Naive thymus-derived CD4-positive, alpha-beta T cell (primary cell): Measurements from ENCODE around the gene ACVR1B. TPM values are rescaled to one million over a fixed set of nuclear protein-coding genes. Genes with fewer than 3 reads are reported as not detected.

ENCODE experiments used
- ATAC-seq: fragments of 150-1000 bp; cut with Tn5 transposase; 2 replicates; pipeline ENCODE4 v1.10.0; 2021; ENCODE audit warnings: mild to moderate bottlenecking, moderate library complexity
- CTCF ChIA-PET: fragments of 350-600 bp; sonication (Branson Sonifier 250); formaldehyde crosslinking; loops from one replicate; lab custom pipeline; 2021; ENCODE audit warnings: antibody characterized with exemption; lab: Charles Lee
- POLR2A ChIA-PET: fragments of 350-600 bp; sonication (Branson Sonifier 250); formaldehyde crosslinking; loops from one replicate; lab custom pipeline; 2021; ENCODE audit warnings: antibody characterized with exemption, inconsistent platforms; lab: Charles Lee
- DNase-seq, 9 donors: peaks; one replicate each; pipeline versions ENCODE4 v3.0.0 to v3.0.0-alpha.2; 2020 to 2022; ENCODE audit warnings: mixed read lengths in 1 of 9
- H3K27ac ChIP-seq: one replicate; pipeline ENCODE4 v1.7.0; 2013; ENCODE audit warnings: mild to moderate bottlenecking, low read depth, low read length, moderate library complexity
- H3K27me3 ChIP-seq, 2 donors: one replicate each; pipeline ENCODE4 v1.7.0; 2013; ENCODE audit warnings: low read length in 2 of 2, mild to moderate bottlenecking in 2 of 2, moderate library complexity in 2 of 2; ENCODE audit not compliant: control insufficient read depth in 2 of 2, insufficient read depth in 2 of 2
- H3K36me3 ChIP-seq, 3 experiments: 1 replicate in 2 of 3; 2 replicates in 1 of 3; pipeline ENCODE4 v1.7.0; 2013; ENCODE audit warnings: low read length in 3 of 3, mild to moderate bottlenecking in 3 of 3, moderate library complexity in 1 of 3; ENCODE audit not compliant: insufficient read depth in 3 of 3, control insufficient read depth in 2 of 3
- H3K4me1 ChIP-seq, 2 donors: one replicate each; pipeline ENCODE4 v1.7.0; 2013; ENCODE audit warnings: low read length in 2 of 2, mild to moderate bottlenecking in 2 of 2, moderate library complexity in 1 of 2; ENCODE audit not compliant: control insufficient read depth in 2 of 2, insufficient read depth in 2 of 2
- H3K4me3 ChIP-seq: 2 replicates; pipeline ENCODE4 v1.7.0; 2013; ENCODE audit warnings: mild to moderate bottlenecking, low read length
- H3K9me3 ChIP-seq, 3 experiments: 1 replicate in 2 of 3; 2 replicates in 1 of 3; pipeline ENCODE4 v1.7.0; 2013; ENCODE audit warnings: low read length in 3 of 3; ENCODE audit not compliant: control insufficient read depth in 2 of 3
- H3K27ac Mint-ChIP-seq, 9 donors: one replicate each; pipeline ENCODE4 v1.8.0; 2020 to 2022; ENCODE audit warnings: mixed read lengths in 9 of 9, mild to moderate bottlenecking in 8 of 9, moderate library complexity in 5 of 9, inconsistent platforms in 2 of 9
- H3K27me3 Mint-ChIP-seq, 5 donors: one replicate each; pipeline ENCODE4 v1.8.0; 2021 to 2022; ENCODE audit warnings: mixed read lengths in 5 of 5, mild to moderate bottlenecking in 1 of 5
- H3K36me3 Mint-ChIP-seq, 5 donors: one replicate each; pipeline ENCODE4 v1.8.0; 2020 to 2022; ENCODE audit warnings: mixed read lengths in 5 of 5, mild to moderate bottlenecking in 3 of 5, inconsistent platforms in 1 of 5
- H3K4me1 Mint-ChIP-seq, 7 donors: one replicate each; pipeline ENCODE4 v1.8.0; 2020 to 2022; ENCODE audit warnings: mixed read lengths in 7 of 7, mild to moderate bottlenecking in 3 of 7, inconsistent platforms in 1 of 7
- H3K4me3 Mint-ChIP-seq, 10 donors: one replicate each; pipeline ENCODE4 v1.8.0; 2020 to 2022; ENCODE audit warnings: mild to moderate bottlenecking in 10 of 10, mixed read lengths in 10 of 10, moderate library complexity in 6 of 10, inconsistent platforms in 2 of 10
- H3K9me3 Mint-ChIP-seq, 11 donors: one replicate each; pipeline ENCODE4 v1.8.0; 2020 to 2022; ENCODE audit warnings: mixed read lengths in 11 of 11, mild to moderate bottlenecking in 4 of 11, inconsistent platforms in 1 of 11, moderate library complexity in 1 of 11
- intact Hi-C, 2 donors: fragments of 100-400 bp; cut with micrococcal nuclease; formaldehyde crosslinking; loops; one replicate each; pipeline ENCODE4 v1.15.1; 2023
- polyA plus RNA-seq, 2 donors: library from polyadenylated mRNA; unstranded; fragments of 300-500 nt; fragmentation: Illumina TruSeq; gene quantifications; one replicate each; pipeline ENCODE4 v1.2.3, GENCODE V29; 2021
- total RNA-seq, 6 experiments: library from RNA in 5 of 6; stranded (reverse) in 5 of 6; gene quantifications; 1 replicate in 5 of 6; 2 replicates in 1 of 6; pipeline ENCODE4 v1.2.3 and lab custom pipeline; 2021 to 2026

Gene ACVR1B
- total and polyA plus RNA-seq, 7 experiments from 2014 or later = 2.5 to 14.8 (median 12.8) TPM

DNA sequence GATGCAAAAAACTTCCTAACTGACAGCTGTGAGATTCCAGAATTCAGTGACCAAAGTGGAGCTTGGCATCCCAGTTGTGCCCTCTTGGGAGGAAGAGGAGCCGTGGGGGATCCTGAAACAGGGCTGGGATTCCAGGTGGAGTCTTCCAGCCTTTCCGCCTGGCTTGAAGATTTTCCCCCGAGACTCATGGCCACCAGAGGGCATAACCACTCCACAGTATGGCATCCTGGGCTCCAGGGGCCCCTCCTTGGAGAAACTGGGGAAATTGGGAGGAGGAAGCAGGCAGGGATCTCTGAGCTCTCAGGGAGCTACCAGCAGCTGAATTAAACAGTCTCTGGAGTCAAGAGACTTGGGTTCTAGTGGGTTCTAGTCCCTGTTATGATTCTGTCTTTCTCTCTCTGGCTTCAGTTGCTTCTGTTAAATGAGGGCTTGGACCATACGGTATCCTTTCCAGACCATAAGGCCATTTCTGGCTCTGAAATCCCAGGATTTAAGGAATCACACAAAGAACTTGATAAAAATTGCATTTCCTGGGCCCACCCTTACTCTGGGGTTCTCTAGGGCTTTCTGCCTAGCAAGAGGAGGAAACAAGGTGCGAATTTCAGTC is 52.6 kb downstream of the ACVR1B start:
- Histone ChIP-seq H3K27me3 (no peaks in the 10 kb centered on the region), H3K4me3 (no peak overlapping the region), H3K36me3 (peaks cover 0 to 6% (median 0%) of the 10 kb centered on the region in 3 experiments), H3K27ac (no peak overlapping the region), H3K9me3 (no peaks in the 10 kb centered on the region), H3K4me1 (peaks cover 0 to 11% of the 10 kb centered on the region in 2 donors)
- Mint-ChIP-seq H3K27ac (peak overlapping the region in 2 of 9 donors; percentile 24 to 67), H3K27me3 (peaks cover 0 to 45% (median 0%) of the 10 kb centered on the region in 5 donors), H3K4me3 (no peak overlapping the region), H3K4me1 (peaks cover 6 to 27% (median 19%) of the 10 kb centered on the region in 7 donors), H3K36me3 (peaks cover 0 to 8% (median 0%) of the 10 kb centered on the region in 5 donors), H3K9me3 (no peaks in the 10 kb centered on the region)
- no peak for DNase-seq
- intact Hi-C loops = loop anchor here in 1 of 2 donors (1.0 kb wide), 1 partner anchor 16 kb away; no protein-coding TSS in a partner anchor
- POLR2A ChIA-PET = interaction anchor here (1.3 to 10.3 kb wide), 3 partner anchors 11 to 20 kb away, joined by 4 to 162 read pairs (median 5); no protein-coding TSS in a partner anchor
- CTCF ChIA-PET = interaction anchor here (0.9 to 13.0 kb wide), 7 partner anchors 11 to 32 kb away, joined by 3 to 316 read pairs (median 5); no protein-coding TSS in a partner anchor
- ATAC-seq = no peak

DNA sequence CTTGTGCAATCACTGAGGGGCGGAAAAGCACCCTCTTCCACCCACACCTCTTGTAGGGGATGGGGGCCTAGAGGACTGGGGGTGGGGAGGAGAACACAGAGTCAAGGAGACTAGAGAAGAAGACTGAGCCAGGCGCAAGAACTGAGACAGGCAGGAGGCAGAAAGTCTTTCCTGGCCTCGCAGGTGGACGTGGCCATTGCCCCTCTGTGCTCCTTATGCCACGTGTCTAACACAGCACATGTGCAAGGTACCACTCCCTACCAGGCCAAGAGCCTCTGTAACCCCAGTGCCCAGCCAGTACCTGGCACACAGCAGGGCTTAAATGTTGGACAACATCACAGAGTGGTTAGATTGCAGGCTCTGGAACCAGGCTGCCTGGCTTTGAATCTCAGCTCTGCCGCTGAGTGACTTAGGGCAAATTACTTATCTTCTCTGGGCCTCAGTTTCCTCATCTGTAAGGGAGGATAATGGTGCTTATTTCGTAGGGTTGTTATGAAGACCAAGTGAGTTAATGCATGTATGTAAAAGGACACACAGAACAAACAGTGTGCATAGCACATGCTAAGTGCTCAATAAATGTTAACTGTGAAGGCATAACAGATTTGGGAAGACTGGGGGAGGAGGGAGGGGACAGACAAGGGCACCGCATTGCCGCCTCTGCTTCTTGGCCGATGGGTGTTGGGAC is 53.9 kb downstream of the ACVR1B start:
- H3K4me3 ChIP-seq = no peak overlapping the region
- POLR2A ChIA-PET = interaction anchor here (1.0 to 10.3 kb wide), 3 partner anchors 16 to 91 kb away, joined by 4 to 162 read pairs (median 4); partner anchors contain the start of gene ATG101
- Mint-ChIP-seq H3K27me3 (peaks cover 0 to 45% (median 0%) of the 10 kb centered on the region in 5 donors), H3K4me3 (peak overlapping the region; percentile 39 to 91 (median 80)), H3K36me3 (peaks cover 0 to 9% (median 0%) of the 10 kb centered on the region in 5 donors), H3K9me3 (no peaks in the 10 kb centered on the region), H3K4me1 (peaks cover 6 to 28% (median 20%) of the 10 kb centered on the region in 7 donors), H3K27ac (peak overlapping the region in 8 of 9 donors; percentile 1 to 92 (median 40))
- peaks cover 0 to 9% (median 0%) of the 10 kb centered on the region in 3 experiments for H3K36me3 ChIP-seq
- H3K27me3 ChIP-seq = no peaks in the 10 kb centered on the region
- DNase-seq = no peak
- intact Hi-C loops = no loop called here
- CTCF ChIA-PET = interaction anchor here (0.6 to 13.0 kb wide), 4 partner anchors 17 to 55 kb away, joined by 3 to 316 read pairs (median 3); no protein-coding TSS in a partner anchor
- peaks cover 0 to 11% of the 10 kb centered on the region in 2 donors for H3K4me1 ChIP-seq
- no peak for ATAC-seq
- H3K9me3 ChIP-seq = no peaks in the 10 kb centered on the region
- no peak overlapping the region for H3K27ac ChIP-seq

- intact Hi-C loops = loop anchor here (1.0 to 2.0 kb wide), 6 partner anchors 13 to 120 kb away; partner anchors contain the start of genes NR4A1 (in 2 of the 2) and ACVR1B (in 1 of the 2)
- H3K27ac Mint-ChIP-seq = peak overlapping the region in 8 of 9 donors; percentile 6 to 95 (median 89)
- peak overlapping the region; percentile 49 for H3K27ac ChIP-seq
Measured at GRCh38 chr12:52005903-52006703, 54.6 kb downstream of the ACVR1B start.

GRCh38 chr12:52006726-52007157 is 55.2 kb downstream of the ACVR1B start, which contains the start of gene TAMALIN:
Gene TAMALIN, plus strand, starts transcription at chr12:52006946. Its CDS starts 74 bp downstream, at chr12:52007020.
- H3K36me3 ChIP-seq = peaks cover 0 to 22% (median 0%) of the 10 kb centered on the region in 3 experiments
- Mint-ChIP-seq H3K36me3 (peaks cover 0 to 21% (median 7%) of the 10 kb centered on the region in 5 donors), H3K27ac (peak within 1 kb of the TSS; percentile 77 to 98 (median 94)), H3K27me3 (peaks cover 0 to 45% (median 0%) of the 10 kb centered on the region in 5 donors), H3K4me1 (peaks cover 6 to 28% (median 20%) of the 10 kb centered on the region in 7 donors), H3K4me3 (peak within 1 kb of the TSS; percentile 86 to 96 (median 91)), H3K9me3 (no peaks in the 10 kb centered on the region)
- ChIA-PET CTCF (interaction anchor here (0.8 to 13.0 kb wide), 3 partner anchors 13 to 79 kb away, joined by 3 to 316 read pairs (median 4); no protein-coding TSS in a partner anchor), POLR2A (interaction anchor here (0.7 to 10.3 kb wide), 8 partner anchors 15 to 92 kb away, joined by 3 to 162 read pairs (median 4); partner anchors contain the start of genes ATG101 and NR4A1)
- H3K4me3 ChIP-seq = peak within 1 kb of the TSS; percentile 82
- ATAC-seq = peak; percentile 81
- no peaks in the 10 kb centered on the region for H3K27me3 ChIP-seq
- peak; percentile 80 to 87 (median 83) for DNase-seq
- H3K4me1 ChIP-seq = peaks cover 0 to 11% of the 10 kb centered on the region in 2 donors
- intact Hi-C loops = loop anchor here (1.0 to 2.0 kb wide), 6 partner anchors 13 to 120 kb away; partner anchors contain the start of genes NR4A1 (in 2 of the 2) and ACVR1B (in 1 of the 2)
- peaks cover 0 to 3% (median 0%) of the 10 kb centered on the region in 3 experiments for H3K9me3 ChIP-seq
- peak within 1 kb of the TSS; percentile 92 for H3K27ac ChIP-seq

More at GRCh38 chr12:52005903-52006703, 54.6 kb downstream of the ACVR1B start:
- H3K36me3 Mint-ChIP-seq = peaks cover 0 to 16% (median under 1%) of the 10 kb centered on the region in 5 donors
- ChIA-PET POLR2A (interaction anchor here (0.7 to 10.3 kb wide), 7 partner anchors 14 to 91 kb away, joined by 3 to 162 read pairs (median 3); partner anchors contain the start of genes ATG101 and NR4A1), CTCF (interaction anchor here (0.6 to 13.0 kb wide), 4 partner anchors 12 to 79 kb away, joined by 3 to 316 read pairs (median 4); no protein-coding TSS in a partner anchor)
- peaks cover 0 to 11% of the 10 kb centered on the region in 2 donors for H3K4me1 ChIP-seq
- no peak overlapping the region for H3K4me3 ChIP-seq
- peak in 1 of 9 donors; percentile 23 for DNase-seq
- H3K9me3 Mint-ChIP-seq = no peaks in the 10 kb centered on the region
- peaks cover 6 to 28% (median 20%) of the 10 kb centered on the region in 7 donors for H3K4me1 Mint-ChIP-seq
- peaks cover 0 to 16% (median 0%) of the 10 kb centered on the region in 3 experiments for H3K36me3 ChIP-seq
- no peaks in the 10 kb centered on the region for H3K27me3 ChIP-seq
- H3K4me3 Mint-ChIP-seq = peak overlapping the region; percentile 77 to 91 (median 84)
- peak; percentile 49 for ATAC-seq
- peaks cover 0 to 3% (median 0%) of the 10 kb centered on the region in 3 experiments for H3K9me3 ChIP-seq
- H3K27me3 Mint-ChIP-seq = peaks cover 0 to 45% (median 0%) of the 10 kb centered on the region in 5 donors

- ChIA-PET CTCF (interaction anchor here (0.8 to 13.0 kb wide), 4 partner anchors 14 to 78 kb away, joined by 3 to 316 read pairs (median 4); no protein-coding TSS in a partner anchor), POLR2A (interaction anchor here (0.7 to 10.3 kb wide), 7 partner anchors 13 to 74 kb away, joined by 3 to 162 read pairs (median 3); partner anchors contain the start of genes ATG101 and NR4A1)
- H3K27ac ChIP-seq = peak overlapping the region; percentile 92
- Mint-ChIP-seq H3K27ac (peak overlapping the region; percentile 77 to 98 (median 94)), H3K9me3 (no peaks in the 10 kb centered on the region), H3K4me1 (peaks cover 6 to 28% (median 20%) of the 10 kb centered on the region in 7 donors), H3K4me3 (peak overlapping the region; percentile 86 to 96 (median 91)), H3K27me3 (peaks cover 0 to 45% (median 0%) of the 10 kb centered on the region in 5 donors), H3K36me3 (peaks cover 0 to 27% (median 11%) of the 10 kb centered on the region in 5 donors)
- peaks cover 0 to 11% of the 10 kb centered on the region in 2 donors for H3K4me1 ChIP-seq
- H3K9me3 ChIP-seq = peaks cover 0 to 3% (median 0%) of the 10 kb centered on the region in 3 experiments
- H3K27me3 ChIP-seq = no peaks in the 10 kb centered on the region
- peak; percentile 54 to 77 (median 74) for DNase-seq
- H3K4me3 ChIP-seq = peak overlapping the region; percentile 82
- intact Hi-C loops = loop anchor here in 1 of 2 donors (2.0 kb wide), 1 partner anchor 43 kb away; the partner anchor contains the start of gene NR4A1
- peaks cover 0 to 26% (median 0%) of the 10 kb centered on the region in 3 experiments for H3K36me3 ChIP-seq
- ATAC-seq = peak; percentile 64
Measured at GRCh38 chr12:52007158-52007921, 55.8 kb downstream of the ACVR1B start.
